GM23248 (cell line): ENCODE data around the gene MYRIP. TPM values are rescaled to one million over a fixed set of nuclear protein-coding genes. Genes with fewer than 3 reads are reported as not detected.

Source experiments
- DNase-seq: peaks from one replicate; pipeline ENCODE4 v3.0.0-alpha.2; 2015
- H2AFZ ChIP-seq: fragments of 200-600 bp; sonication (generic); 2 replicates; pipeline ENCODE4 v1.6.1; 2016; ENCODE audit warnings: antibody characterized with exemption
- H3F3A ChIP-seq: fragments of 200-600 bp; sonication (generic); 2 replicates; pipeline ENCODE4 v1.6.1; 2016; ENCODE audit warnings: mild to moderate bottlenecking, antibody characterized with exemption, mixed run types; ENCODE audit not compliant: insufficient read depth
- H3K27ac ChIP-seq: fragments of 200-600 bp; sonication (generic); 2 replicates; pipeline ENCODE4 v1.5.1; 2016; ENCODE audit warnings: mild to moderate bottlenecking
- H3K27me3 ChIP-seq: fragments of 200-600 bp; sonication (generic); replicated peaks from 2 replicates; pipeline ENCODE4 v1.6.1; 2016; ENCODE audit warnings: mild to moderate bottlenecking; ENCODE audit not compliant: insufficient read depth
- H3K36me3 ChIP-seq: fragments of 200-600 bp; sonication (generic); 2 replicates; pipeline ENCODE4 v1.6.1; 2016; ENCODE audit warnings: low read depth, mild to moderate bottlenecking
- H3K4me1 ChIP-seq: fragments of 200-600 bp; sonication (generic); 2 replicates; pipeline ENCODE4 v1.6.1; 2016; ENCODE audit warnings: mild to moderate bottlenecking; ENCODE audit not compliant: insufficient read depth
- H3K4me2 ChIP-seq: fragments of 200-600 bp; sonication (generic); one replicate; pipeline ENCODE4 v1.6.1; 2016; ENCODE audit warnings: mild to moderate bottlenecking; ENCODE audit not compliant: unreplicated experiment
- H3K4me3 ChIP-seq: fragments of 200-600 bp; sonication (generic); 2 replicates; pipeline ENCODE4 v1.5.1; 2016; ENCODE audit warnings: mild to moderate bottlenecking
- H3K79me2 ChIP-seq: fragments of 200-600 bp; sonication (generic); 2 replicates; pipeline ENCODE4 v1.6.1; 2016; ENCODE audit warnings: mild to moderate bottlenecking; ENCODE audit not compliant: insufficient read depth
- H3K9ac ChIP-seq: fragments of 200-600 bp; sonication (generic); 2 replicates; pipeline ENCODE4 v1.6.1; 2016; ENCODE audit warnings: mild to moderate bottlenecking
- H3K9me2 ChIP-seq: fragments of 200-600 bp; sonication (generic); 2 replicates; pipeline ENCODE4 v1.6.1; 2016; ENCODE audit warnings: mixed run types, mild to moderate bottlenecking, moderate library complexity; ENCODE audit not compliant: insufficient read depth
- H3K9me3 ChIP-seq: fragments of 200-600 bp; sonication (generic); one replicate; pipeline ENCODE4 v1.6.1; 2017; ENCODE audit warnings: low read depth
- H4K20me1 ChIP-seq: fragments of 200-600 bp; sonication (generic); 2 replicates; pipeline ENCODE4 v1.6.0; 2016; ENCODE audit not compliant: insufficient read depth
- EZH2 ChIP-seq: fragments of 200-600 bp; sonication (generic); IDR thresholded peaks from 2 replicates; pipeline ENCODE4 v1.6.1; 2018; ENCODE audit warnings: antibody characterized with exemption, mild to moderate bottlenecking; ENCODE audit not compliant: insufficient read depth, poor library complexity, severe bottlenecking
- EZH2phosphoT487 ChIP-seq: fragments of 200-600 bp; sonication (generic); IDR thresholded peaks from 2 replicates; pipeline ENCODE4 v1.6.1; 2018; ENCODE audit warnings: antibody characterized with exemption, moderate library complexity, mild to moderate bottlenecking, low read depth; ENCODE audit not compliant: insufficient read depth
- WGBS, 2 experiments: methylation state at CpG; one replicate each; pipeline ENCODE4 v1.1.6; 2015 to 2017; ENCODE audit warnings: low lambda C conversion rate in 2 of 2, low coverage in 1 of 2; ENCODE audit errors: missing lambda C conversion rate in 2 of 2; 5-methylcytosine and 5-hydroxymethylcytosine counted together
- in situ Hi-C: fragments of 300-500 bp; cut with MboI; formaldehyde crosslinking; loops from 2 replicates; pipeline ENCODE4 v1.15.0; 2020
- polyA plus RNA-seq: library from polyadenylated mRNA; unstranded; fragments of >200 nt; fragmentation: Nextera tagmentation; extraction: Ambion mirVana; gene quantifications from 2 replicates; pipeline ENCODE4 v1.2.1, GENCODE V29; 2016
- total RNA-seq: library from RNA; depleted of rRNA; stranded (reverse); fragments of >200 nt; shearing (Covaris generic); gene quantifications from 2 replicates; pipeline ENCODE4 v1.2.3, GENCODE V29; 2014

Gene MYRIP
- total and polyA plus RNA-seq, 2 experiments from 2014 or later = 0.11 to 0.32 TPM

DNA sequence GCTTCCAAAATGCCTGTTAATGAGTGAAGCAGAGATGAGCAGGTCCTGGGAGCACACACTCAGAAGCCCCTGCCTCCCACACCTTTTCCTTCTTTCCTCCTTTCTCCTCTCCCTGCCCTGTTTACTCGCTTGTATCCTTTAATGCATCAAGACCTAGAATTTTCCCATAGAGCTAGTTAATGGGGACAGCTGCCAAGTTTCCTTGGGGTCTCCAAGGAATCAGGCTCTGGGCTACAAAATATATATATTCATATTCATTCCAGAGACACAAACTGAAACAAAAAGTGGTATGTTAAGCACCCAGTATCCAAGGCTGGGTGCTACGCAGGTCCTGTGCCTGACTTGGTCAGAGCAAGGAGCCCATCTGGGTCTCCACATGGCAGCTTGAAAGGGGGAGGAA is 235.6 kb downstream of the MYRIP start:
- Histone ChIP-seq H3K27me3 (no peaks in the 10 kb centered on the region), H3K36me3 (no peaks in the 10 kb centered on the region), H2AFZ (peak overlapping the region; percentile 35; the same call in 1 of the 2 replicates), H3K4me2 (peak overlapping the region; percentile 69), H3K4me1 (peaks cover 28% of the 10 kb centered on the region), H3K9ac (peak overlapping the region; percentile 41), H3K9me3 (no peaks in the 10 kb centered on the region), H3K9me2 (no peaks in the 10 kb centered on the region), H4K20me1 (no peaks in the 10 kb centered on the region), H3K79me2 (no peaks in the 10 kb centered on the region), H3F3A (peaks cover 26% of the 10 kb centered on the region), H3K4me3 (peak overlapping the region; percentile 5; the same call in 1 of the 2 replicates), H3K27ac (peak overlapping the region; percentile 80)
- TF ChIP-seq EZH2 (no peak), EZH2phosphoT487 (no peak)
- DNase-seq = no peak
- WGBS, 2 experiments = 81 to 90% methylated on average over 2 of the region's 2 CpGs
- in situ Hi-C loops = no loop called here

DNA sequence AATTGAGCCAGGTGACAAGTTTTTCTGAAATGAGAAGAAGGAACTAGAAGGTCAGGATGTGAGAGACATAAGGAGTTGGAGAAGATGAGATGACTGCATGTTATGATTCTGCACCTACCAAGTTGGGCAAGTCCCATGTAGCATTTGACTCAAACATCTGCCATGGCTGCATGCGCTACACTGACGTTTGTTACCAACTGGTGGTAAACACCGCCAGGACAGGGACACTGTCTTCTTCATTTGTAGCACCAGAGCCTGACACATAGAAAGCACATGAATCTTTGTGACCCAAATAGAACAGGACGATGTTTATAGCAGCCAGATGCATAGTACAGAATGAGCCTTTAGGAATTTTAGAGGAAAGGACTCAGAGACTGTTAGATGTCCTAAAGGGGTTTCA is 236.7 kb downstream of the MYRIP start:
- TF ChIP-seq EZH2phosphoT487 = no peak
- TF ChIP-seq EZH2 = no peak
- no peak overlapping the region for H3K27ac ChIP-seq
- no peaks in the 10 kb centered on the region for H3K36me3 ChIP-seq
- no peaks in the 10 kb centered on the region for H3K27me3 ChIP-seq
- WGBS, 2 experiments = 84 to 86% methylated on average over 4 of the region's 4 CpGs
- H3K9me3 ChIP-seq = no peaks in the 10 kb centered on the region
- no peaks in the 10 kb centered on the region for H3K9me2 ChIP-seq
- H3K9ac ChIP-seq = no peak overlapping the region
- peaks cover 28% of the 10 kb centered on the region for H3K4me1 ChIP-seq
- no peak for DNase-seq
- H4K20me1 ChIP-seq = no peaks in the 10 kb centered on the region
- no peak overlapping the region for H3K4me2 ChIP-seq
- H3F3A ChIP-seq = peaks cover 26% of the 10 kb centered on the region
- no peaks in the 10 kb centered on the region for H3K79me2 ChIP-seq
- in situ Hi-C loops = no loop called here
- H2AFZ ChIP-seq = no peak overlapping the region
- H3K4me3 ChIP-seq = no peak overlapping the region

DNA sequence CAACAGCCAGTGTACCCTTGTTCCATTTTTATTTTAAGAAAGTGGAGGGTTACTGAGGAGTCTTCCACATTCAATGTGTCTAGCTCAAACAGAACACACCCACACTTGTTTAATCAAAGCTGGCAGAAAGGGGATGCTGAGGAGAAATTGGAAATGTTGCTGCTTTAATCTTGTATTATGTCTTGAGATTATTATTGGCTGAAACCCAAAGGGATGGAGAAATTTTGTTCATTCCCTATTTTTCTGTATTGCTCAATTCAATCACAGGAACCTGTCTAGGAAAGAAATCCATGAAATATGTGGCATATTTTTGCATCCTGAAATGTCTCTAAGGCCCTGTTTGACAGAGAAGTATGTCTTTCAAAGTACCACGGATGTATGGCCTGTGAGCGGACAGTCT is 238.0 kb downstream of the MYRIP start:
- no peak overlapping the region for H3K4me3 ChIP-seq
- DNase-seq = no peak
- no peaks in the 10 kb centered on the region for H3K9me3 ChIP-seq
- H3K4me1 ChIP-seq = peaks cover 28% of the 10 kb centered on the region
- no peaks in the 10 kb centered on the region for H3K36me3 ChIP-seq
- H3K27ac ChIP-seq = no peak overlapping the region
- H2AFZ ChIP-seq = no peak overlapping the region
- H3K79me2 ChIP-seq = no peaks in the 10 kb centered on the region
- H3K9me2 ChIP-seq = no peaks in the 10 kb centered on the region
- WGBS, 2 experiments = 95 to 97% methylated on average over 2 of the region's 2 CpGs
- peaks cover 26% of the 10 kb centered on the region for H3F3A ChIP-seq
- H3K27me3 ChIP-seq = no peaks in the 10 kb centered on the region
- in situ Hi-C loops = no loop called here
- TF ChIP-seq EZH2 (no peak), EZH2phosphoT487 (no peak)
- no peak overlapping the region for H3K4me2 ChIP-seq
- no peaks in the 10 kb centered on the region for H4K20me1 ChIP-seq
- H3K9ac ChIP-seq = no peak overlapping the region

DNA sequence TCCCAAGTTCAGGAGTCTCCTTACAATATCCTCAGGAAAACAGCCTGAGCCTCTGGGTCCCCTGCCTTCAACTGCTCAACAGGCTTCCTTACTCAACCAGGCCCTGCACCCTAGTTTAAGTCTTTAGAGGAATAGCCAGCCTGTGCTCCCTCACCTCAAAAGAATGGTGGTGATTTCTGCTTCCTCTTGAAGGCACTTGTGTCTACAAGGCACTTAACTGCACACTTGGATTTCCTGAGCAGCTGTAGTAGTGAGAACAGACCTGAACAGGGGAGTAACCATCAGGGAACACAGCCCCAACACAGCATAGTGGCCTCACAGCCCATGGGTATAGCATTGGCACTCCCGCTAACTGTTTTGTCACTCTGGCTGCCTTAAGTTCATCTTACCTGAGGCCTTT is 244.3 kb downstream of the MYRIP start:
- TF ChIP-seq EZH2phosphoT487 = no peak
- Histone ChIP-seq H3K36me3 (no peaks in the 10 kb centered on the region), H2AFZ (no peak overlapping the region), H3K27me3 (no peaks in the 10 kb centered on the region), H3K79me2 (no peaks in the 10 kb centered on the region), H3K9me3 (no peaks in the 10 kb centered on the region), H3K4me2 (no peak overlapping the region), H3K9ac (no peak overlapping the region), H3F3A (peaks cover 46% of the 10 kb centered on the region), H3K9me2 (no peaks in the 10 kb centered on the region), H3K27ac (no peak overlapping the region), H3K4me3 (no peak overlapping the region), H3K4me1 (peaks cover 54% of the 10 kb centered on the region), H4K20me1 (no peaks in the 10 kb centered on the region)
- in situ Hi-C loops = no loop called here
- WGBS, 2 experiments = 83 to 100% methylated on average over 1 of the region's 1 CpG
- DNase-seq = no peak
